Non-pigmented ciliary epithelial cell (primary cell): Measurements from ENCODE around the gene RAVER2.
A peak's percentile ranks its signal among the peaks of the same experiment; 100 is the strongest.

Experiments
- DNase-seq: peaks from one replicate; pipeline ENCODE4 v3.0.0-alpha.2; 2010; ENCODE audit warnings: low read depth

RAVER2 gene

GRCh38 chr1:64878090-64878489 is 133.2 kb downstream of the RAVER2 start:
- DNase-seq = no peak

GRCh38 chr1:64878931-64879611 is 134.2 kb downstream of the RAVER2 start:
- DNase-seq = peak; percentile 55

GRCh38 chr1:64880449-64880848 is 135.6 kb downstream of the RAVER2 start:
- no peak for DNase-seq

- no peak for DNase-seq
These were observed 136.4 kb downstream of the RAVER2 start for GRCh38 chr1:64881281-64881680.
